Occipital lobe (tissue), 2 donors: Measurements from ENCODE around the gene GLYR1. TPM values are rescaled to one million over a fixed set of nuclear protein-coding genes. Genes with fewer than 3 reads are reported as not detected.

Source experiments
- DNase-seq: peaks from one replicate; lab custom pipeline; 2025; lab: John Stamatoyannopoulos, UW
- total RNA-seq: library from RNA; depleted of rRNA; stranded (reverse); fragments of >200 nt; gene quantifications from one replicate; pipeline ENCODE4 v1.2.3, GENCODE V29; 2014

GLYR1 gene
- total RNA-seq, 1 donor from 2014 or later, result 70.2 TPM

- DNase-seq, result no peak
Observed at GRCh38 chr16:4811242-4811641, 35.8 kb downstream of the GLYR1 start.

GRCh38 chr16:4806280-4806679 lies 40.8 kb downstream of the GLYR1 start:
- DNase-seq, result no peak

DNA sequence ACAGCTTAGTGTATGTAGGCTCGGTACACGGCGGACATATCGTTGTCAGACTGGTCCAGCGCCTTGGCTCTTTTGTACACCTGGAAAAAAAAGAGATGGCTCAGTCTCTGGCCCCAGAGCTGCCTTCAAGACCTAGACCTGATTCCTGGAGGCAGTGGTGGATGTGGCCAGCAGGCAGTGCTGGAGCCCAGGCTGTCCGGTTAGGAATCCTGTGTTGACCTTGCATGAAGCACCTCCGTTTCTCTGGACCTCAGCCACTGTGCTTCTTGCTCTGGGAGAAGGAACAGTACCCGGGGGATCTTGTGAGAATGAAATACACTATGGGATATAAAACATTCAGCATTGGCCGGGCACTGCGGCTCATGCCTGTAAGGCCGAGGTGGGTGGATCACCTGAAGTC lies 41.9 kb downstream of the GLYR1 start:
- no peak for DNase-seq

DNA sequence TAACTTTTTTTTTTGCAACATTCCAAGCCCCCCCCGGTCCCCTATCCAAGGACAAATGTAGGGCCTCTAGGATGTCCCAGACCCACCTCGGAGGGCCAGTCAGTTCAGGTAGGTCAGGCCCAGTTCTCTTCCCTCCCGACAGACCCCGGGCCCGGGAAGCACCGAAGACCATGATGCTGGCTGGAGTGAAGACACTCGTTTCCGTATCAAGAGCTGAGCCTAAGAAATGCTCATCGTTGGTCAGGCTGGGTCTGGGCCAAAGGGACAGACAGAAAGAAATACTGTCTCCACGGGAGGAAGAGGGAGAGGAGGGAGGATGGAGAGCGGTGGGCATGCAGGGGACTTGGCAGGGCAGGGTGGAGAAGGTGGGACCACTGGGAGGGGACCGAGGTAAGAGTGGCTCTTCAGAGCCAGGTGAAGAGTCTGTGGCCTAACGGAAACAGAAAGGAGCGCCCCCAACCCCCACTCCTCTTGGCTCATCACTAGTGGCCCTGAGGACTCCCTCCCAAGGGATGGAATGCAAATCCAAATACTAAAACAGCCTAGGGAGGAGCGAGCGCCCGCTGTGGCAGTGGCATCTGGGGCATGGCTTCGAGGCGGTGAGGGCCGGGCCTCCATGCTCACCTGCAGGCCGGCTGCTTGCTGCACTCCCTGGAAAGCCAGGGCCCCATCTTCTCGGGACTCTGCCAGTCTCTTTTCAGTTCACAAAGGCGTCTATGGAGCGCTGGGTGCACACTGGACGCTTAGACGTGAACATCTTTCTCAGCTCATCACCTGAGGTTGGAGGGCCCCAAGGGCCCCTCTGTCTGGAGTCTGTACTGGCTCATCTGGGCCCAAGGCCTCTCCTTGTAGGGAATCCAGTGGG lies 43.0 kb downstream of the GLYR1 start:
- DNase-seq, result no peak

DNA sequence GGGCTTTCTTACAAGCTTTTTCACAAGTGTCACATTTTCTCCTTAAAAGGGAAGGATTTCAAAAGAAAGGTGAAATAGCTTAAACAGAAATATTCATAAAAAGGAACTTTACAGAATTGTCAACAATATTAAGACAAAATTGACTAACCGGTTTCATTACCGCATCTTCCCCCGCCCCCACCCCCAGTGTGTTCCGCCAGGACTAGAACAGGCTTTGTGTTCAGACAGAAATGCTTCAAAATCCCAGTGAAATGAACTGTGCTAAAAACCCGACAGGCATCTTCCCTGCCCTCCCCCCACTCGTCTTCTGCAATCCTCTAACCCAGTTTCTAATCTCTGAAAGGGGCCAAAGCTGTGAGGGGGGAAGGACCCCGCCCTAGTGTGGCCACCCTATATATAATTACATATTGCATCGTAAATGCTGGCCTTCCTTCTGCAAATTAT lies 43.7 kb downstream of the GLYR1 start:
- no peak for DNase-seq

DNA sequence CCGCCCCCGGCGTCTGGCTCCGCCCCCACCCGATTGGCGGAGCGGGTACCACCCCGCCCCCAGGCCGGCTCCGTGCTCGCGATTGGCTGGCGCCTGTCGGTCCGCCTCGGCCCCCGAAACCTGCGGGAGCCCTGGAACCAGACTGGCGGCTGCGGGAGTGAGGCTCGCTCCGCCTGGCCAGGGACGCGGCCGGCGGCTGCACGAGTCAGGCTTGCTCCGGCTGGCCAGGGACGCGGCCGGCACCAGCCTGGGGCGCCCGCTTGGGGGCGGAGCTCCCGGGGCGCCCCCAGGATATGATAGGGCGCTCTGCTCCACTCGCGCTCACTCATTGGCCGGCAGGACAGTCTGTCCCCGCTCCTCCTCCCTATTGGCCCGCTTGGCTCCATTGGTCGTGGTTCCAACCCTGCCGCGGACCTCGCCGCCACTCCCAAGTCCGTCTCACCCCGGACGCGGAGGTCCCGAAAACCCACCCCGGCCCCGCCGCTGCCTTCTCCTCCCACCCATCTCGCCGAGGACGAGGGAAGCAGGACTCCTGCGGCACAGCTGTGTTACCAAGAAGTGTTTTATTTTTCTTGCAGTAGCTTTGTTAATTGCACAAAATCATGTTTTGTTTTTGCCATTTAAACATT lies 44.3 kb downstream of the GLYR1 start:
- DNase-seq, result peak; percentile 97

DNA sequence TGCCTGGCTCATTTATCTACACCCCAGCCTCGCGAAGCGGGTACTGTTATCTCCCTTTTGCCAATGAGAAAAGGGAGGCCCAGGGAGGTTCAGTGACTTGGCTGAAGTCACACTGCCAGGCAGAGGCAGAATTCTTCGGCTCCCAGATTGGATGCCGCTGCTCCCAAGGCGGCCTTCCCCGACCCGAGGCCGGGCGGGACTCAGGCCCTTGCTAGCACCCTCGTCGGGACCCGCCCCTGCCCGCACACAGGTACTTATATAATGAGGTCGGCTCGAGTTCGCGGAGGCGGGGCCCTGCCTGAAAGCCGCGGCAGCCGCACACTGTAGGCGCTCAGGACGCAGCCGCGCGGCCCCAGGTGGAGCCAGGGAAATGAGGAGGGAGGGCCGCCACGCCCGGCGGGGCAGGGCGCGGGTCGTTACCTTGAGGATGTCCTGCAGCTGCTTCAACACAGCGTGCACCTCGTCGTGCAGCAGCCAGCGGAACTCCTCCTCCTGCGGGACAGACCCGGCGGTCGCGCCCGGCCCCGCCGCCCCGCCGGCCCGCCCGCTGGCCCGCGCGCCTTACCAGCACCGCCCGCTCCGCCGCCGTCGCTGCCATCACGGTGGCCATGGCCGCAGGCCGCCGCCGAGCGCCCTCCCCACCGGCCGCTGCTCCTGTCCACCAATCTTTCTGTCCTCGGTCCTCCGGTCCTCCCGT lies 45.0 kb downstream of the GLYR1 start, which contains the start of gene ROGDI:
TSS of gene ROGDI (minus strand) at position 672 of the 697 bp plus-strand sequence. CDS start at position 610, 62 bp downstream.
- peak; percentile 59 for DNase-seq

DNA sequence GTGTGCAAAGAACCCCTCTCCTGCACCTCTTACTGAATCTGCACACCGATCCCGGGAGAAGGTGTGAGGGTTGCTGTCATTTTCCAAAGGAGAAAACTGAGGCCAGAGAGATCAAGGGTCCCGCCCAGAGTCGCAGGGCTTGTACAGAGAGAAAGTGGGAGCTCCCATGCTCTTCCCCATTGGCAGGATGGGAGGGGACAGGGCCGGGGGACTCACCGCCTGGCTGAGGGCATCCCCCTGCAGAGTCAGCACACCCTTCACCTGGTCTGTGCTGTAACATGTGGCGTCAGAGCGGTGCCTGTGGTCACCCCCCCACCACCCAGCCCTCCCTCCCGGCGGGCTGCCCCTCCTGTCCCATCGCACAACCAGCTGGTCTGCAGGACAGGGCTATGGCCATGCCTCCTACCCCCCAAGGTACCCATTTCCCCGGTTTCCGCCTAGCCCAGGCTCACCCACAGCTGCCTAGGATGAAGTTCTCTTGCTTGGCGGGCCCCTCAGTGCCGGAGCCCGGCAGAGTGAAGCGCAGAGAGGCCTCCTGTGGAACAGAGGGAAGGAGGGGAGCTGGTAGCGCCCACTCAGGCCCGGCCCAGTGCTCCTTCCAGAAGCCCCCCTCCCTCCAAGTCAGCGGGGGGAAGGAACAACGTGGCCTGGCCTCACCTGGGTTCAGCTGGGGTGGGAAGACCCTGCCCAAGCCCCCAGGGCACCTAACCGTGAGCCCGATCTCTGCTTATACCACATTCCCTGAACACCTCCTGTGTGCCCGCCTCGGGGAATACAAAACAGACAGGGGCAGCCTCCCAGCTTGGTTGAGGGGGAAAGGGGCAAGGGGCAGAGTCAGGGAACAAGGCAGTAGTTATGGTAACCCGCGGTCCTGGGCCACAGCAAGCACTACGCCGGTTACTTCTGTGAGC lies 45.8 kb downstream of the GLYR1 start:
- no peak for DNase-seq

DNA sequence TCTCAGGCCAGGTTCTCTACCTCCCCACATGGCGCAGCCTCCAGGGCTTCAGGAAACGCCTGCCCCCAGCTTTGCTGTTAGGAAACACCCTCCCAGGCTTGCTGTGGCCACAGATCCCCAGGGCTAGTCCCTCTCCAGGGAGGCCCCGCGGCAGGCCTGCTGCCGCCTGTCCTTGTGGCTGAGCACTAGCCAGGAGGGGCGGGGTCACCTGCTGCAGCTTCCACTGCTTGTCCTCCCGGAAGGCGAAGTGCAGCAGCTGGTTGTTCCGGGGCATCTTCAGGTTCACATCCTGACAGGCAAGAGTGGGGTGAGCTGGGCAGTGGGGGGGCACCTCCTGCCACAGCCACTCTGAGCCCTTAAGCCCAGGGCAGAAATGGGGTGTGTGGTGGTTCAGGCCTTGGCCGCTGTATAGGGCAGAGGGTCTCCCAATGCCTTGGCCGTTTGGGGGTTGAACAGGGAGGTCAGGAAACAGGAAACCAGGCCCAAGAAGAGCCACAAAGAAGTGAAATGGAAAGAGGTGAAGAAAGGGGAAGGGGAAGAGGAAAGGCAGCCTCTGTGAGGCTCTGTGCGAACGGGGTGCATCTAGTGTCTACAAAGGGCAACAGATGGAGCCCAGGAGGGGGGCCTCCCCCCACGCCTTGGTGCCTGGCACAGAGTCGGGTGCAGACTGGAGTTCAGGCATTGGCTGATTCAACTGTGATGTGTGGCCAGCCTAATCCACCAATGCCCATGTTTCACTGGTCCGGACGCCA lies 46.6 kb downstream of the GLYR1 start:
- DNase-seq, result peak; percentile 41

DNA sequence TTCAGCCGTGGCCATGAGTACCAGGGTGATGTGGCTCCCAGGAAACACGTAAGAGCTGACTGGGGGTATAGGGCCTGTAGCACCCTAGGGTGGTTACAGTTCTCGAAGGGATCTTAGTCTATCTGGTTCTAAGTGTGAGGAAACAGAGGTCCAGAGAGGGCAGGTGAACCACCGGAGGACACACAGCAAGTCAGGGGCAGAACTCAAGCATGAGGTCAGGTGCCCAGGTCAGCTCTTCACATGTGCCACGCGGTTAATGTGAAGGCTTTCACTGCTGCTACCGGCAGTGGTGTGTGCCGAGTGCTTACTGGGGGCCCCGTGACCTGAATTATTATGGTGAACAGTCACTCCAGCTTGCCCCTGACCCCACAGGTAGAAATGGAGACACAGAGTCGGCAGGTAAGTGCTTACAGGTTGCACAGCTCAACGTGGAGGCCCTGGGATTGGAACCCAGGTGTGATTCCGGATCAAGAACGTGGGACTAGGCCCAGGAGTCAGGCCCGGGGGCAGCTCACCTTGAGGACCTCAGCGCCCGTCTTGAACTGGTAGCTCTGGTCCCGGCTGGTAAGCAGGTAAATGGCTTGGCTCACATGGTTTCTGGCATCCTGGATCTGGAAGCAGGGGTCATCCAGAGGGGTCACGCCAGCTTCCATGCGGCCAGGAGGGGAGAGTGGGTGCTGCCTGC lies 47.8 kb downstream of the GLYR1 start:
- no peak for DNase-seq

DNA sequence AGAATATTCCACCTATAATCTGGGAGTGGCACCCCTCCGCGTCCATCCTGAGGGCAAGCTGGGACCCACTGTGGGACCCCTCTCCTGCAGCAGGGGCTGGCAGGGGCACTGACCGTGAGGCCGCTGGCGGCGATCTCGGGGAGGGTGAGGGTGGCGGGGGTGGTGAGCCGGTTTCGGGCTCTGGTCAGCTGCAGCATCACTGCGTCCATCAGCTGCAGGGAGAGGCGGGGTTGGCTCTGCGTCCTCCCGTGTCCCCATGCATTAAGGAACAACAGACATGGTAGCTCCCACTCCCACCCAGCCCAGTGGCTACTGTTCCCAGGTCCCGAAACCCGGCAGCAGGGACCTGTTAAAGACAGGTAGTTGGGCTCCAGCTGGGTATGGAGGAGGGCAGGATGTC lies 48.6 kb downstream of the GLYR1 start:
- no peak for DNase-seq

- DNase-seq, result no peak
Observed at GRCh38 chr16:4797805-4798252, 49.3 kb downstream of the GLYR1 start.

DNA sequence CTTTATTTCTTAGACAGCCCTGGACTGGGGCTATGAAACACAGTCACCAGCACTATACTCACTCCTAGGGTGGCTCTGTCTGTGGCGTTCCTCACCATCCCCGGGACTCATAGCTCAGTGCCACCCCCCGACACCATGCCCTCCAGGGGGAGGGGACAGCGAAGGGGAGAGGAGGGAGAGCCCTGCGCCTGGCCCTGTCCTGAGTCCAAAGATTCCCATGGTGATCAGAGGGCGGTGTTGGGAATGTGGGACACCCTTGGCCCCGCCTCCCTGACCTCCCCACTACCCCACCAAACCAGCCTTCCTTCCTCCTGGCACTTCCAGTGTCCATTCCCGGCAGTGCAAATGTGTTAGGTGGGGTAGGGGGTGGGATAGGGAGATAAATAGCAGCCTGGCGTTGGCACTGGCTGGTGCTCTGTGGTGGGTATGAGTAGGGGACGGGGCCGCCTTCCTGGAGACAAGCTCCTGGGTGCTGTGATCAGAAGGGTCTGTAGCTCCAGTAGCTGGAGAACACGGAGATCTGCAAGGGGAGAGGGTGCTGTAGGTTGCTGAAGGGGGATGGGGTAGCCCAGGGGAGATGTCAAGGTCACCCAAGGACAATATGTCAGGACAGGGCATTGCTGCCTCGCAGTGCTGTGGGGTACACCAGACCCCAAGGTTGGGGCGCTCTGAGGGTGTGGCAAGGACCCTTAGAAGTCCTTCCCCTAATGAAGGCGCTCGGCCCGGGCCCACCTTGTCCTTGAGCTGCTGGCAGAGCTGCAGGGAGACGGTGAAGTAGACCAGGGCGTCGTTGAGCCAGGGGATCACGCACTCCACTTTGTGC lies 49.9 kb downstream of the GLYR1 start:
- DNase-seq, result no peak

GRCh38 chr16:4795828-4796572 lies 51.1 kb downstream of the GLYR1 start:
- no peak for DNase-seq

DNA sequence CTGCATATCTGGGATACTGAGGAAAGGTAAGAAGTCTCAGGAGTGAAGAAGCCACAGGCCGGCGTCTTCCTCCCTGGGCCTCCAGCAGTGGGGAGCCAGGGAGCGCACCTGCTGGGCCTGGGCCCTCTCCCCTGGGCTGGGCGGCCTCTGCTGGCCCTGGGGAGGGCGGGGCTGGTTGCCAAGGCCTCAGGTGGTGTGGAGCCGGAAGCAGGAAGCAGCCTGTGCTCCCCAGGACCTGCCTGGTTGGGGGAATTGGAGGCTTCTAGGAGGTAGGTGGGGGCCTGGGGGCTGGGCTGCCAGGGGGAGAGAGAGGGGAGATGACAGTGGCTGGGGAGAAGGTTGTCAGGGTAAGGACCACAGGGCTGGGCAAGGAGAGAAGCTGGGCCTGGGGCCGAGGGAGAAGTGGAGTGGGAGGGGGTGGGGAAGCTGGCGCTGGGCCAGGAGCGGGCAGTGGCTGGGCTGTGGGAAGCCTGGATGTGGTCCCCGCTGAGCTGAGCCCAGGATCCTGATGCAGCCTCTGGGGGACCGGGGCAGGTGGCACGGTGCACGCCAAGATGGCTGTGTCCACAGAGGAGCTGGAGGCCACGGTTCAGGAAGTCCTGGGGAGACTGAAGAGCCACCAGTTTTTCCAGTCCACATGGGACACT lies 51.8 kb downstream of the GLYR1 start, which contains the start of gene SMIM22:
TSS of gene SMIM22 (plus strand) at position 189 of the 647 bp plus-strand sequence. CDS start at position 555, 366 bp downstream.
- no peak for DNase-seq

DNA sequence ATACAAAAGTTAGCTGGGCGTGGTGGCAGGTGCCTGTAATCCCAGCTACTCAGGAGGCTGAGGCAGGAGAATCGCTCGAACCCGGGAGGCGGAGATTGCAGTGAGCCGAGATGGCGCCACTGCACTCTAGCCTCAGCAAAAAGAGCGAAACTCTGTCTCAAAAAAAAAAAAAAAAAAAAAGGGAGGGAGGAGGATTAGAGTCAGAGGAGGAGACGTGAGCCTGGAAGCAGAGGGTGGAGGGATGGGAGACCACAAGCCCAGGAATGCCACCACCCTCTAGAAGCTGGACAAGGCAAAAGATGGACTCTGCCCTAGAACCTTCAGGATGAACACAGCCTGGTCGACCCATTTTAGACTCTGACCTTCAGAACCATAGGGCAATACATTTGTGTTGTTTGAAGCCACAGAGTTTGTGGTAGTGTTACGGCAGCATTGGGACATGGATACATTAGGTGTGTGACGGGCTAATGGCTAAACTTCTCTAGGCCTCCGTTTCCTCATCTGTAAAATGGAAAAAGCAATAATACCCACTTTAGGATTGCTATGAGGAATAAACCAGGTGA lies 54.1 kb downstream of the GLYR1 start:
- DNase-seq, result no peak

DNA sequence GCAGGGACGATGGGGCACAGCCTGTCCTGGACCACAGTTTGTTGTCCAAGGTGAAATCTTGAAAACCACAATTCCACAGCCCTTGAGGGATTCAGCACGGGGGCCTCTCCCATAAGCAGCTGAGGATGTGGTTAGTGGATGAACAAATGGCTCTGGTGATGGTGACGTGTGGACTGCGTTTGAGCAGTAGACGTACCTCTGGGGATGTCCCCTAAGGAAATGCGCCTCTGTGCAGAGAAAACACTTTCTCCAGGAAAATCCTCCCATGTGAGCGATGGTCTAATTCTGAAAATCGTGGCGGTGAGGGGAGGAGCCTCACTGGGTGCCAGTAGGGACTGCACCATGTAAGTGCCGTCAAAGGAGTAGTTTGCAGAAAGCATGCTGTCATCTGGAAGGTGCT lies 56.2 kb downstream of the GLYR1 start:
- no peak for DNase-seq
